ENCODE results near the gene TMEM123.

TMEM123 gene

GRCh38 chr11:102471474-102471873 is 18.9 kb upstream of the TMEM123 start:
- DNase-seq (ENCODE audit: low read depth), result no peak

- no peak for DNase-seq (ENCODE audit: low read depth)
Observed at GRCh38 chr11:102470251-102470650, 17.7 kb upstream of the TMEM123 start.

GRCh38 chr11:102469196-102469821 is 16.7 kb upstream of the TMEM123 start:
- DNase-seq (ENCODE audit: low read depth), result no peak

- DNase-seq (ENCODE audit: low read depth), result no peak
Observed at GRCh38 chr11:102468616-102469195, 16.1 kb upstream of the TMEM123 start.

GRCh38 chr11:102467853-102468580 is 15.5 kb upstream of the TMEM123 start:
- no peak for DNase-seq (ENCODE audit: low read depth)

GRCh38 chr11:102467080-102467708 is 14.6 kb upstream of the TMEM123 start:
- DNase-seq (ENCODE audit: low read depth), result no peak

- no peak for DNase-seq (ENCODE audit: low read depth)
Observed at GRCh38 chr11:102465696-102466095, 13.1 kb upstream of the TMEM123 start.

- no peak for DNase-seq (ENCODE audit: low read depth)
Observed at GRCh38 chr11:102464859-102465500, 12.4 kb upstream of the TMEM123 start.

GRCh38 chr11:102464037-102464436 is 11.5 kb upstream of the TMEM123 start:
- no peak for DNase-seq (ENCODE audit: low read depth)

GRCh38 chr11:102462610-102463009 is 10.0 kb upstream of the TMEM123 start:
- DNase-seq (ENCODE audit: low read depth), result no peak

- no peak for DNase-seq (ENCODE audit: low read depth)
Observed at GRCh38 chr11:102459393-102459792, 6.8 kb upstream of the TMEM123 start.

GRCh38 chr11:102458548-102458947 is 6.0 kb upstream of the TMEM123 start:
- DNase-seq (ENCODE audit: low read depth), result no peak

GRCh38 chr11:102457865-102458264 is 5.3 kb upstream of the TMEM123 start:
- no peak for DNase-seq (ENCODE audit: low read depth)

GRCh38 chr11:102457056-102457677 is 4.6 kb upstream of the TMEM123 start:
- no peak for DNase-seq (ENCODE audit: low read depth)

- DNase-seq (ENCODE audit: low read depth), result no peak
Observed at GRCh38 chr11:102456381-102456780, 3.8 kb upstream of the TMEM123 start.

- DNase-seq (ENCODE audit: low read depth), result no peak
Observed at GRCh38 chr11:102453921-102454320, 1.4 kb upstream of the TMEM123 start.

GRCh38 chr11:102453302-102453695 is 734 bp upstream of the TMEM123 start:
- DNase-seq (ENCODE audit: low read depth), result no peak

GRCh38 chr11:102451681-102452460 is 694 bp downstream of the TMEM123 start:
- peak; percentile 62 for DNase-seq (ENCODE audit: low read depth)

- no peak for DNase-seq (ENCODE audit: low read depth)
Observed at GRCh38 chr11:102451041-102451680, 1.4 kb downstream of the TMEM123 start.

GRCh38 chr11:102449651-102450570 is 2.7 kb downstream of the TMEM123 start:
- no peak for DNase-seq (ENCODE audit: low read depth)

Data from activated T-cell treated with anti-CD3 and anti-CD28 coated beads for 24 hours (primary cell).